ENCODE data around the gene PHLPP1. TPM values are rescaled to one million over a fixed set of nuclear protein-coding genes. Genes with fewer than 3 reads are reported as not detected.

The PHLPP1 gene
- total and polyA plus RNA-seq, 2 of the 13 experiments (the other 11 are each of a cell fraction or from before 2014, with no cell fraction given): 9.8 to 18.5 TPM

DNA sequence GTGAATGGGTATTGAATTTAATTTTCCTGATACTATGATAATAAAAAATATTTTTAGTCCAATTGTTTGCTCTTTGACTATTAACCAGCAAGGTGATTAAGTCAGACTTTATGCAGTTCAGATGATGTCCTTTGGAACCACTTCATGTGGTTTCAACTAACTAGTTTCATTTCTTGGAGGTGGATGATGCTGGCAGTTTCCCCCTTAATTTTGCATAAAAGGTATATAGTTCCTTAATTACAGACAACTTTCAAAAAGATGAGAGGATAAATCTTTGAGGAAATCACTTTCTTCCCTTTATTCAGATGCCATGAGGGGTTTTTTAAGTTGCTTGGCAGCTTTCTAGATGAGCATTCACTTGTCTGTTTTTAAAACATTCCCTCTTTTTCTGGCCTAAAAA, 223.1 kb downstream of the PHLPP1 start:
- intact Hi-C loops (cut with micrococcal nuclease; ENCODE audit: unreplicated experiment): loop anchor here (5.0 kb wide), 1 partner anchor 221 kb away; the partner anchor contains the start of gene PHLPP1
- H3K27ac ChIP-seq (ENCODE audit: extremely low read length, insufficient read depth, low read length): no peak overlapping the region
- DNase-seq (ENCODE audit: low spot score) (no peak), ATAC-seq (no peak), FAIRE-seq (no peak)
- no peak for TF ChIP-seq ZNF562 (CRISPR knock-in tag; IDR thresholded peaks at IDR 0.05; ENCODE audit: borderline replicate concordance)
- no peak for TF ChIP-seq ZGPAT (CRISPR knock-in tag; IDR thresholded peaks at IDR 0.05)
- TF ChIP-seq ZNF33B (CRISPR knock-in tag; IDR thresholded peaks at IDR 0.05): no peak
- TF ChIP-seq ZNF362 (CRISPR knock-in tag; IDR thresholded peaks at IDR 0.05; ENCODE audit: borderline replicate concordance): no peak
- TF ChIP-seq, protein P1, sequence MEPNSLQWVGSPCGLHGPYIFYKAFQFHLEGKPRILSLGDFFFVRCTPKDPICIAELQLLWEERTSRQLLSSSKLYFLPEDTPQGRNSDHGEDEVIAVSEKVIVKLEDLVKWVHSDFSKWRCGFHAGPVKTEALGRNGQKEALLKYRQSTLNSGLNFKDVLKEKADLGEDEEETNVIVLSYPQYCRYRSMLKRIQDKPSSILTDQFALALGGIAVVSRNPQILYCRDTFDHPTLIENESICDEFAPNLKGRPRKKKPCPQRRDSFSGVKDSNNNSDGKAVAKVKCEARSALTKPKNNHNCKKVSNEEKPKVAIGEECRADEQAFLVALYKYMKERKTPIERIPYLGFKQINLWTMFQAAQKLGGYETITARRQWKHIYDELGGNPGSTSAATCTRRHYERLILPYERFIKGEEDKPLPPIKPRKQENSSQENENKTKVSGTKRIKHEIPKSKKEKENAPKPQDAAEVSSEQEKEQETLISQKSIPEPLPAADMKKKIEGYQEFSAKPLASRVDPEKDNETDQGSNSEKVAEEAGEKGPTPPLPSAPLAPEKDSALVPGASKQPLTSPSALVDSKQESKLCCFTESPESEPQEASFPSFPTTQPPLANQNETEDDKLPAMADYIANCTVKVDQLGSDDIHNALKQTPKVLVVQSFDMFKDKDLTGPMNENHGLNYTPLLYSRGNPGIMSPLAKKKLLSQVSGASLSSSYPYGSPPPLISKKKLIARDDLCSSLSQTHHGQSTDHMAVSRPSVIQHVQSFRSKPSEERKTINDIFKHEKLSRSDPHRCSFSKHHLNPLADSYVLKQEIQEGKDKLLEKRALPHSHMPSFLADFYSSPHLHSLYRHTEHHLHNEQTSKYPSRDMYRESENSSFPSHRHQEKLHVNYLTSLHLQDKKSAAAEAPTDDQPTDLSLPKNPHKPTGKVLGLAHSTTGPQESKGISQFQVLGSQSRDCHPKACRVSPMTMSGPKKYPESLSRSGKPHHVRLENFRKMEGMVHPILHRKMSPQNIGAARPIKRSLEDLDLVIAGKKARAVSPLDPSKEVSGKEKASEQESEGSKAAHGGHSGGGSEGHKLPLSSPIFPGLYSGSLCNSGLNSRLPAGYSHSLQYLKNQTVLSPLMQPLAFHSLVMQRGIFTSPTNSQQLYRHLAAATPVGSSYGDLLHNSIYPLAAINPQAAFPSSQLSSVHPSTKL (CRISPR knock-in tag; IDR thresholded peaks at IDR 0.05): no peak
- no peak for TF ChIP-seq HDAC2 (CRISPR knock-in tag; IDR thresholded peaks at IDR 0.05)
- TF ChIP-seq DDIT3 (CRISPR knock-in tag; IDR thresholded peaks at IDR 0.05): no peak
- no peak for TF ChIP-seq JUN (CRISPR knock-in tag; IDR thresholded peaks at IDR 0.05)
- no peak for TF ChIP-seq SUZ12 (IDR thresholded peaks at IDR 0.05; ENCODE audit: low read depth, low read length)
- TF ChIP-seq ZNF460 (CRISPR knock-in tag; IDR thresholded peaks at IDR 0.05; ENCODE audit: borderline replicate concordance): no peak
- no peak for TF ChIP-seq MTA3 (CRISPR knock-in tag; IDR thresholded peaks at IDR 0.05)
- TF ChIP-seq HOXD1 (CRISPR knock-in tag; IDR thresholded peaks at IDR 0.05): no peak
- no peak for TF ChIP-seq CBFB (CRISPR knock-in tag; IDR thresholded peaks at IDR 0.05)
- TF ChIP-seq ETS1 (CRISPR knock-in tag; IDR thresholded peaks at IDR 0.05): no peak
- no peak for TF ChIP-seq GFI1 (CRISPR knock-in tag; IDR thresholded peaks at IDR 0.05; ENCODE audit: borderline replicate concordance)
- TF ChIP-seq JUND (CRISPR knock-in tag; IDR thresholded peaks at IDR 0.05): no peak
- peaks cover 7 to 22% of the 10 kb centered on the region in 2 experiments; a peak in 4 of 5 replicates for H3K36me3 ChIP-seq (replicated peaks in 1 of 2; ENCODE audit: control insufficient read depth in 1 of 2, insufficient read depth in 2 of 2, low read length in 2 of 2)
- no peak overlapping the region for H3K4me3 ChIP-seq (replicated peaks in 1 of 3; ENCODE audit: insufficient read depth in 1 of 3, low read depth in 2 of 3, low read length in 3 of 3)
- H3K79me2 ChIP-seq (ENCODE audit: insufficient read depth, low read length): no peaks in the 10 kb centered on the region
- H3K4me2 ChIP-seq (ENCODE audit: low read depth, low read length): no peak overlapping the region
- no peaks in the 10 kb centered on the region for H3K27me3 ChIP-seq (ENCODE audit: control insufficient read depth in 1 of 2, insufficient read depth in 2 of 2, low read length in 2 of 2)
- no peak overlapping the region for H3K9ac ChIP-seq (ENCODE audit: insufficient read depth, low read depth, low read length)
- ChIA-PET POLR2A (no interaction called here), CTCF (ENCODE audit: low intra/inter-chr PET ratio, low total read pairs) (no interaction called here)
- H2AFZ ChIP-seq (ENCODE audit: low read length): no peak overlapping the region
- BruUV-seq (replicated peaks): no TSS peak
- in situ Hi-C loops (cut with HindIII; ENCODE audit: extremely low pct_ligation_motif_present, low pct_unique_long_range_greater_than_20kb): no loop called here
- no peaks in the 10 kb centered on the region for H4K20me1 ChIP-seq (ENCODE audit: insufficient read depth, low read length)
- no peaks in the 10 kb centered on the region for H3K9me3 ChIP-seq (ENCODE audit: low read length)
- peaks cover 9% of the 10 kb centered on the region for H3K4me1 ChIP-seq (ENCODE audit: insufficient read depth, low read length)
